GM23338 (cell line): ENCODE measurements around the gene MAPT. TPM values are rescaled to one million over a fixed set of nuclear protein-coding genes. Genes with fewer than 3 reads are reported as not detected.

Experiments used
- ATAC-seq: fragments of 200-7000 bp; cut with Tn5 transposase; 3 replicates; pipeline ENCODE4 v1.9.1; 2020
- DNase-seq: peaks from one replicate; pipeline ENCODE4 v3.0.0-alpha.2; 2015; ENCODE audit warnings: low spot score
- H2AFZ ChIP-seq: fragments of 200-600 bp; sonication (generic); 2 replicates; pipeline ENCODE4 v1.8.0; 2016; ENCODE audit warnings: antibody characterized with exemption, mild to moderate bottlenecking, moderate library complexity
- H3F3A ChIP-seq: fragments of 200-600 bp; sonication (generic); replicated peaks from 2 replicates; pipeline ENCODE4 v1.8.0; 2017; ENCODE audit warnings: antibody characterized with exemption, mixed run types, low read depth
- H3K27ac ChIP-seq: fragments of 200-600 bp; sonication (generic); 2 replicates; pipeline ENCODE4 v1.6.1; 2016; ENCODE audit warnings: low read depth
- H3K27me3 ChIP-seq: fragments of 200-600 bp; sonication (generic); 2 replicates; pipeline ENCODE4 v1.8.0; 2016; ENCODE audit warnings: mild to moderate bottlenecking, mixed run types, moderate library complexity; ENCODE audit not compliant: insufficient read depth
- H3K36me3 ChIP-seq: fragments of 200-600 bp; sonication (generic); 2 replicates; pipeline ENCODE4 v1.8.0; 2016; ENCODE audit warnings: mild to moderate bottlenecking; ENCODE audit not compliant: insufficient read depth
- H3K4me1 ChIP-seq: fragments of 200-600 bp; sonication (generic); 2 replicates; pipeline ENCODE4 v1.8.0; 2016; ENCODE audit warnings: mild to moderate bottlenecking, moderate library complexity; ENCODE audit not compliant: insufficient read depth
- H3K4me2 ChIP-seq: fragments of 200-600 bp; sonication (generic); 2 replicates; pipeline ENCODE4 v1.7.1; 2017; ENCODE audit warnings: mixed run types
- H3K4me3 ChIP-seq: fragments of 200-600 bp; sonication (generic); 2 replicates; pipeline ENCODE4 v1.6.1; 2016; ENCODE audit warnings: mixed run types
- H3K79me2 ChIP-seq: fragments of 200-600 bp; sonication (generic); replicated peaks from 2 replicates; pipeline ENCODE4 v1.8.0; 2017; ENCODE audit warnings: mild to moderate bottlenecking; ENCODE audit not compliant: insufficient read depth
- H3K9me2 ChIP-seq: fragments of 200-600 bp; sonication (generic); 2 replicates; pipeline ENCODE4 v1.8.0; 2017; ENCODE audit not compliant: insufficient read depth
- H4K20me1 ChIP-seq: fragments of 200-600 bp; sonication (generic); replicated peaks from 2 replicates; pipeline ENCODE4 v1.8.0; 2017; ENCODE audit warnings: mild to moderate bottlenecking; ENCODE audit not compliant: insufficient read depth
- H3K27ac Mint-ChIP-seq: 2 replicates; pipeline ENCODE4 v1.8.0; 2020; ENCODE audit warnings: inconsistent platforms, mild to moderate bottlenecking, moderate library complexity, mixed read lengths
- H3K27me3 Mint-ChIP-seq: 3 replicates; pipeline ENCODE4 v1.8.0; 2022; ENCODE audit warnings: low read depth, mild to moderate bottlenecking, moderate library complexity, mixed read lengths, inconsistent platforms; ENCODE audit not compliant: insufficient read depth, poor library complexity
- H3K36me3 Mint-ChIP-seq: 3 replicates; pipeline ENCODE4 v1.8.0; 2021; ENCODE audit warnings: low read depth, mild to moderate bottlenecking, inconsistent platforms, moderate library complexity, mixed read lengths
- H3K4me1 Mint-ChIP-seq: 3 replicates; pipeline ENCODE4 v1.8.0; 2020; ENCODE audit warnings: mild to moderate bottlenecking, inconsistent platforms, mixed read lengths
- H3K4me3 Mint-ChIP-seq: 3 replicates; pipeline ENCODE4 v1.8.0; 2021; ENCODE audit warnings: moderate library complexity, mild to moderate bottlenecking, inconsistent platforms, mixed read lengths
- H3K9me3 Mint-ChIP-seq: 3 replicates; pipeline ENCODE4 v1.8.0; 2020; ENCODE audit warnings: moderate library complexity, mild to moderate bottlenecking, inconsistent platforms, mixed read lengths
- CTCF ChIP-seq, 2 experiments: fragments of 200-600 bp in 1 of 2; sonication (generic) in 1 of 2; conservative IDR thresholded peaks; 2 replicates each; pipeline versions ENCODE4 v1.5.1 to v1.6.1; 2016 to 2017; ENCODE audit warnings: antibody characterized with exemption in 2 of 2, low read depth in 2 of 2, mild to moderate bottlenecking in 2 of 2, moderate library complexity in 1 of 2
- EZH2 ChIP-seq: fragments of 200-600 bp; sonication (generic); IDR thresholded peaks from one replicate; pipeline ENCODE4 v1.8.0; 2017; ENCODE audit warnings: antibody characterized with exemption, mild to moderate bottlenecking, low read depth; ENCODE audit not compliant: unreplicated experiment
- EZH2phosphoT487 ChIP-seq: fragments of 200-600 bp; sonication (generic); IDR thresholded peaks from one replicate; pipeline ENCODE4 v1.8.1; 2018; ENCODE audit warnings: antibody characterized with exemption; ENCODE audit not compliant: unreplicated experiment
- POLR2AphosphoS5 ChIP-seq: IDR thresholded peaks from 2 replicates; pipeline ENCODE4 v1.6.1; 2016; ENCODE audit warnings: antibody characterized with exemption, low read depth
- ZNF114 ChIP-seq: fragments of 250-450 bp; sonication (Bioruptor Pico); IDR thresholded peaks from 2 replicates; pipeline ENCODE4 v1.5.0; 2020; ENCODE audit warnings: mild to moderate bottlenecking, moderate library complexity
- ZNF331 ChIP-seq: fragments of 250-450 bp; sonication (Bioruptor Pico); IDR thresholded peaks from 2 replicates; pipeline ENCODE4 v1.5.0; 2020; ENCODE audit warnings: low read depth, mild to moderate bottlenecking, moderate library complexity
- polyA plus RNA-seq: library from polyadenylated mRNA; unstranded; fragments of >200 nt; fragmentation: Nextera tagmentation; extraction: Ambion mirVana; gene quantifications from 2 replicates; pipeline ENCODE4 v1.2.1, GENCODE V29; 2016
- total RNA-seq: library from RNA; depleted of rRNA; stranded (reverse); fragments of >200 nt; shearing (Covaris generic); gene quantifications from 2 replicates; pipeline ENCODE4 v1.2.3, GENCODE V29; 2014
- TF ChIP-seq, protein P1 (sequence below): IDR thresholded peaks from 2 replicates; pipeline ENCODE4 v1.6.1; 2016; ENCODE audit warnings: antibody characterized with exemption
- TF ChIP-seq, protein P2 (sequence below): fragments of 250-450 bp; sonication (Bioruptor Pico); IDR thresholded peaks from 2 replicates; pipeline ENCODE4 v1.5.0; 2020; ENCODE audit warnings: mild to moderate bottlenecking, moderate library complexity

MAPT gene
- total and polyA plus RNA-seq, 2 experiments from 2014 or later = 1.1 to 2.1 TPM

GRCh38 chr17:45907750-45908395, 13.5 kb downstream of the MAPT start:
- no peaks in the 10 kb centered on the region for H3K9me2 ChIP-seq
- DNase-seq (no peak), ATAC-seq (no peak)
- H4K20me1 ChIP-seq = no peaks in the 10 kb centered on the region
- Mint-ChIP-seq H3K27ac (no peak overlapping the region), H3K27me3 (peaks cover 7% of the 10 kb centered on the region), H3K9me3 (peaks cover 7% of the 10 kb centered on the region), H3K4me1 (peaks cover 27% of the 10 kb centered on the region), H3K36me3 (peaks cover 4% of the 10 kb centered on the region; the same call in 2 of the 3 replicates), H3K4me3 (no peak overlapping the region)
- TF ChIP-seq CTCF (conservative IDR thresholded peaks at IDR 0.05; ENCODE audit: low read depth in 2 of 2) (no peak), EZH2 (no peak), POLR2AphosphoS5 (no peak)
- TF ChIP-seq, protein P1, sequence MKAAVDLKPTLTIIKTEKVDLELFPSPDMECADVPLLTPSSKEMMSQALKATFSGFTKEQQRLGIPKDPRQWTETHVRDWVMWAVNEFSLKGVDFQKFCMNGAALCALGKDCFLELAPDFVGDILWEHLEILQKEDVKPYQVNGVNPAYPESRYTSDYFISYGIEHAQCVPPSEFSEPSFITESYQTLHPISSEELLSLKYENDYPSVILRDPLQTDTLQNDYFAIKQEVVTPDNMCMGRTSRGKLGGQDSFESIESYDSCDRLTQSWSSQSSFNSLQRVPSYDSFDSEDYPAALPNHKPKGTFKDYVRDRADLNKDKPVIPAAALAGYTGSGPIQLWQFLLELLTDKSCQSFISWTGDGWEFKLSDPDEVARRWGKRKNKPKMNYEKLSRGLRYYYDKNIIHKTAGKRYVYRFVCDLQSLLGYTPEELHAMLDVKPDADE = no peak
- no peak overlapping the region for H3K4me3 ChIP-seq
- no peaks in the 10 kb centered on the region for H3K79me2 ChIP-seq
- peak overlapping the region; percentile 3; the same call in 1 of the 2 replicates for H3K4me2 ChIP-seq
- H3K4me1 ChIP-seq = peaks cover 30% of the 10 kb centered on the region
- no peak overlapping the region for H3K27ac ChIP-seq
- peak overlapping the region; percentile 54 for H2AFZ ChIP-seq
- H3K36me3 ChIP-seq = no peaks in the 10 kb centered on the region
- no peaks in the 10 kb centered on the region for H3K27me3 ChIP-seq
- H3F3A ChIP-seq = no peaks in the 10 kb centered on the region

DNA sequence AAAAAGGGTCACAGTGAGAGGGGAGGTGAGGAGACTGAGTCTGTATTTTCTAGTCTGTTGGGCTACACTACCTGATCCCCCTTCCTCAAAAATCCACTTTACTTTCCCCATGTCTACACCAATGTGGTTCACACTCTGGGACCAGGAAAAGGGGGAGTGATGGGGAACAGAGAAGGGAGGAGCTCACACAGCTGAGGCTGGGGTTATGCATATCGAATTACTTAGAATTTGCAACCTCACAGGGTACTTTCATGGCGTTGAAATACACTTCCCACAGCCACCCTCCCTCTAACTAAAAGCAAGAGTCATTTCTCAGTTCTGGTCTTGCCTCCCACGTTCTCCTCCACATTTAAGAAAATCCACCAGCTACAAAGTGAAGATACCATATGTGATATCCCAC, 14.1 kb downstream of the MAPT start:
- peaks cover 6% of the 10 kb centered on the region for H3K27me3 Mint-ChIP-seq
- Histone ChIP-seq H4K20me1 (no peaks in the 10 kb centered on the region), H3K79me2 (no peaks in the 10 kb centered on the region), H3F3A (no peaks in the 10 kb centered on the region), H3K4me2 (peak overlapping the region; percentile 3; the same call in 1 of the 2 replicates), H3K4me3 (no peak overlapping the region), H3K9me2 (no peaks in the 10 kb centered on the region), H2AFZ (no peak overlapping the region; the same call in 1 of the 2 replicates), H3K36me3 (no peaks in the 10 kb centered on the region), H3K4me1 (peaks cover 30% of the 10 kb centered on the region), H3K27ac (no peak overlapping the region), H3K27me3 (no peaks in the 10 kb centered on the region)
- peaks cover 13% of the 10 kb centered on the region for H3K9me3 Mint-ChIP-seq
- peaks cover 27% of the 10 kb centered on the region for H3K4me1 Mint-ChIP-seq
- peak; percentile 34 for DNase-seq
- H3K27ac Mint-ChIP-seq = no peak overlapping the region
- no peak overlapping the region for H3K4me3 Mint-ChIP-seq
- peaks cover 4% of the 10 kb centered on the region; the same call in 2 of the 3 replicates for H3K36me3 Mint-ChIP-seq
- peak; percentile 54 for ATAC-seq
- TF ChIP-seq ZNF331 (CRISPR knock-in tag) = no peak
- no peak for TF ChIP-seq POLR2AphosphoS5
- TF ChIP-seq, protein P2, sequence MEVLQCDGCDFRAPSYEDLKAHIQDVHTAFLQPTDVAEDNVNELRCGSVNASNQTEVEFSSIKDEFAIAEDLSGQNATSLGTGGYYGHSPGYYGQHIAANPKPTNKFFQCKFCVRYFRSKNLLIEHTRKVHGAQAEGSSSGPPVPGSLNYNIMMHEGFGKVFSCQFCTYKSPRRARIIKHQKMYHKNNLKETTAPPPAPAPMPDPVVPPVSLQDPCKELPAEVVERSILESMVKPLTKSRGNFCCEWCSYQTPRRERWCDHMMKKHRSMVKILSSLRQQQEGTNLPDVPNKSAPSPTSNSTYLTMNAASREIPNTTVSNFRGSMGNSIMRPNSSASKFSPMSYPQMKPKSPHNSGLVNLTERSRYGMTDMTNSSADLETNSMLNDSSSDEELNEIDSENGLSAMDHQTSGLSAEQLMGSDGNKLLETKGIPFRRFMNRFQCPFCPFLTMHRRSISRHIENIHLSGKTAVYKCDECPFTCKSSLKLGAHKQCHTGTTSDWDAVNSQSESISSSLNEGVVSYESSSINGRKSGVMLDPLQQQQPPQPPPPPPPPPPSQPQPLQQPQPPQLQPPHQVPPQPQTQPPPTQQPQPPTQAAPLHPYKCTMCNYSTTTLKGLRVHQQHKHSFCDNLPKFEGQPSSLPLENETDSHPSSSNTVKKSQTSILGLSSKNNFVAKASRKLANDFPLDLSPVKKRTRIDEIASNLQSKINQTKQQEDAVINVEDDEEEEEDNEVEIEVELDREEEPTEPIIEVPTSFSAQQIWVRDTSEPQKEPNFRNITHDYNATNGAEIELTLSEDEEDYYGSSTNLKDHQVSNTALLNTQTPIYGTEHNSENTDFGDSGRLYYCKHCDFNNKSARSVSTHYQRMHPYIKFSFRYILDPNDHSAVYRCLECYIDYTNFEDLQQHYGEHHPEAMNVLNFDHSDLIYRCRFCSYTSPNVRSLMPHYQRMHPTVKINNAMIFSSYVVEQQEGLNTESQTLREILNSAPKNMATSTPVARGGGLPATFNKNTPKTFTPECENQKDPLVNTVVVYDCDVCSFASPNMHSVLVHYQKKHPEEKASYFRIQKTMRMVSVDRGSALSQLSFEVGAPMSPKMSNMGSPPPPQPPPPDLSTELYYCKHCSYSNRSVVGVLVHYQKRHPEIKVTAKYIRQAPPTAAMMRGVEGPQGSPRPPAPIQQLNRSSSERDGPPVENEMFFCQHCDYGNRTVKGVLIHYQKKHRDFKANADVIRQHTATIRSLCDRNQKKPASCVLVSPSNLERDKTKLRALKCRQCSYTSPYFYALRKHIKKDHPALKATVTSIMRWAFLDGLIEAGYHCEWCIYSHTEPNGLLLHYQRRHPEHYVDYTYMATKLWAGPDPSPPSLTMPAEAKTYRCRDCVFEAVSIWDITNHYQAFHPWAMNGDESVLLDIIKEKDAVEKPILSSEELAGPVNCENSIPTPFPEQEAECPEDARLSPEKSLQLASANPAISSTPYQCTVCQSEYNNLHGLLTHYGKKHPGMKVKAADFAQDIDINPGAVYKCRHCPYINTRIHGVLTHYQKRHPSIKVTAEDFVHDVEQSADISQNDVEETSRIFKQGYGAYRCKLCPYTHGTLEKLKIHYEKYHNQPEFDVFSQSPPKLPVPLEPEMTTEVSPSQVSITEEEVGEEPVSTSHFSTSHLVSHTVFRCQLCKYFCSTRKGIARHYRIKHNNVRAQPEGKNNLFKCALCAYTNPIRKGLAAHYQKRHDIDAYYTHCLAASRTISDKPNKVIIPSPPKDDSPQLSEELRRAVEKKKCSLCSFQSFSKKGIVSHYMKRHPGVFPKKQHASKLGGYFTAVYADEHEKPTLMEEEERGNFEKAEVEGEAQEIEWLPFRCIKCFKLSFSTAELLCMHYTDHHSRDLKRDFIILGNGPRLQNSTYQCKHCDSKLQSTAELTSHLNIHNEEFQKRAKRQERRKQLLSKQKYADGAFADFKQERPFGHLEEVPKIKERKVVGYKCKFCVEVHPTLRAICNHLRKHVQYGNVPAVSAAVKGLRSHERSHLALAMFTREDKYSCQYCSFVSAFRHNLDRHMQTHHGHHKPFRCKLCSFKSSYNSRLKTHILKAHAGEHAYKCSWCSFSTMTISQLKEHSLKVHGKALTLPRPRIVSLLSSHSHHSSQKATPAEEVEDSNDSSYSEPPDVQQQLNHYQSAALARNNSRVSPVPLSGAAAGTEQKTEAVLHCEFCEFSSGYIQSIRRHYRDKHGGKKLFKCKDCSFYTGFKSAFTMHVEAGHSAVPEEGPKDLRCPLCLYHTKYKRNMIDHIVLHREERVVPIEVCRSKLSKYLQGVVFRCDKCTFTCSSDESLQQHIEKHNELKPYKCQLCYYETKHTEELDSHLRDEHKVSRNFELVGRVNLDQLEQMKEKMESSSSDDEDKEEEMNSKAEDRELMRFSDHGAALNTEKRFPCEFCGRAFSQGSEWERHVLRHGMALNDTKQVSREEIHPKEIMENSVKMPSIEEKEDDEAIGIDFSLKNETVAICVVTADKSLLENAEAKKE = no peak
- TF ChIP-seq CTCF (conservative IDR thresholded peaks at IDR 0.05; ENCODE audit: low read depth in 2 of 2) = no peak
- TF ChIP-seq ZNF114 (CRISPR knock-in tag) = no peak
- TF ChIP-seq EZH2phosphoT487 = no peak
- no peak for TF ChIP-seq EZH2
